GM12878 (cell line): ENCODE measurements around the gene GPBAR1. TPM values are rescaled to one million over a fixed set of nuclear protein-coding genes. Genes with fewer than 3 reads are reported as not detected.

Experiments used
- CREM ChIP-seq: IDR thresholded peaks from 2 replicates; pipeline ENCODE4 v1.6.1; 2014; ENCODE audit warnings: antibody characterized with exemption, low read depth
- CUX1 ChIP-seq: IDR thresholded peaks from 2 replicates; pipeline ENCODE4 v1.6.1; 2012; ENCODE audit warnings: improper control_type of control experiment, low read depth, low read length; ENCODE audit not compliant: insufficient replicate concordance
- EED ChIP-seq: sonication (generic); IDR thresholded peaks from 2 replicates; pipeline ENCODE4 v1.6.1; 2016; ENCODE audit warnings: antibody characterized with exemption, low read depth
- ETV6 ChIP-seq, 2 experiments: fragments of 450-650 bp in 1 of 2; IDR thresholded peaks in 1 of 2; conservative IDR thresholded peaks in 1 of 2; 2 replicates each; pipeline ENCODE4 v1.6.1; 2014; ENCODE audit warnings: antibody characterized with exemption in 1 of 2, borderline replicate concordance in 1 of 2, low read depth in 1 of 2, mild to moderate bottlenecking in 1 of 2, moderate library complexity in 1 of 2
- IKZF2 ChIP-seq, 2 experiments: fragments of 450-650 bp; IDR thresholded peaks; 2 replicates each; pipeline ENCODE4 v1.6.1; 2017; ENCODE audit warnings: mild to moderate bottlenecking in 2 of 2, moderate library complexity in 2 of 2
- KAT2A ChIP-seq: conservative IDR thresholded peaks from 2 replicates; pipeline ENCODE4 v1.6.1; 2011; ENCODE audit warnings: low read depth, low read length; ENCODE audit not compliant: control insufficient read depth
- POLR2A ChIP-seq: IDR thresholded peaks from 2 replicates; pipeline ENCODE4 v1.6.1; 2011; ENCODE audit warnings: low read depth, mild to moderate bottlenecking, low read length
- RAD21 ChIP-seq: IDR thresholded peaks from 2 replicates; pipeline ENCODE4 v1.6.1; 2011; ENCODE audit warnings: mild to moderate bottlenecking, low read depth, low read length, moderate library complexity; ENCODE audit not compliant: insufficient read depth
- SIX5 ChIP-seq: IDR thresholded peaks from 2 replicates; pipeline ENCODE4 v1.6.1; 2011; ENCODE audit warnings: mild to moderate bottlenecking, low read depth, low read length, moderate library complexity; ENCODE audit not compliant: severe bottlenecking
- SREBF2 ChIP-seq: IDR thresholded peaks from 2 replicates; pipeline ENCODE4 v1.6.1; 2012; ENCODE audit warnings: mild to moderate bottlenecking, low read length
- STAT1 ChIP-seq: fragments of 450-650 bp; conservative IDR thresholded peaks from 2 replicates; pipeline ENCODE4 v1.6.1; 2014; ENCODE audit warnings: antibody characterized with exemption, mild to moderate bottlenecking
- ZNF24 ChIP-seq: fragments of 450-650 bp; IDR thresholded peaks from 2 replicates; pipeline ENCODE4 v1.6.1; 2017; ENCODE audit warnings: antibody characterized with exemption, mild to moderate bottlenecking
- ZNF687 ChIP-seq: fragments of 450-650 bp; IDR thresholded peaks from 2 replicates; pipeline ENCODE4 v1.6.1; 2017; ENCODE audit warnings: mild to moderate bottlenecking, moderate library complexity
- polyA plus RNA-seq, 11 experiments: library from polyadenylated mRNA; depleted of rRNA in 4 of 11; unstranded in 6 of 11; stranded (reverse) in 5 of 11; fragments of >200 nt; fragmentation: Nextera tagmentation in 4 of 11; fragmentation: Illumina TruSeq in 1 of 11; extraction: Ambion mirVana in 4 of 11; extraction: Trizol in 1 of 11; gene quantifications; 1 replicate in 1 of 11; 2 replicates in 10 of 11; pipeline versions ENCODE4 v1.2.1 to v1.2.3, GENCODE V29; 2011 to 2016; ENCODE audit warnings: inconsistent platforms in 2 of 11, missing spikeins in 2 of 11, low read depth in 1 of 11
- total RNA-seq, 4 experiments: library from RNA; depleted of rRNA in 3 of 4; stranded (reverse); fragments of >200 nt in 3 of 4; fragmentation: Illumina TruSeq in 1 of 4; extraction: Trizol in 1 of 4; gene quantifications; 2 replicates each; pipeline versions ENCODE4 v1.2.1 to v1.2.3, GENCODE V29; 2013 to 2021
- TF ChIP-seq, protein P1 (sequence below): IDR thresholded peaks from 2 replicates; pipeline ENCODE4 v1.6.1; 2011; ENCODE audit warnings: low read depth, mild to moderate bottlenecking, low read length, moderate library complexity, borderline replicate concordance; ENCODE audit errors: extremely low read depth
- TF ChIP-seq, protein P2 (sequence below), 3 experiments: IDR thresholded peaks in 2 of 3; conservative IDR thresholded peaks in 1 of 3; 2 replicates each; pipeline ENCODE4 v1.5.1; 2011; ENCODE audit warnings: low read depth in 3 of 3, low read length in 3 of 3, mild to moderate bottlenecking in 3 of 3, control low read depth in 2 of 3, moderate library complexity in 2 of 3, inconsistent platforms in 1 of 3, mixed read lengths in 1 of 3; ENCODE audit not compliant: control insufficient read depth in 2 of 3, insufficient read depth in 1 of 3; ENCODE audit errors: extremely low read depth in 1 of 3

The GPBAR1 gene
- total and polyA plus RNA-seq, 10 of the 15 experiments (the other 5 are each of a cell fraction or from before 2014, with no cell fraction given), result 0.03 to 0.36 (median 0.11) TPM; not detected in 3

DNA sequence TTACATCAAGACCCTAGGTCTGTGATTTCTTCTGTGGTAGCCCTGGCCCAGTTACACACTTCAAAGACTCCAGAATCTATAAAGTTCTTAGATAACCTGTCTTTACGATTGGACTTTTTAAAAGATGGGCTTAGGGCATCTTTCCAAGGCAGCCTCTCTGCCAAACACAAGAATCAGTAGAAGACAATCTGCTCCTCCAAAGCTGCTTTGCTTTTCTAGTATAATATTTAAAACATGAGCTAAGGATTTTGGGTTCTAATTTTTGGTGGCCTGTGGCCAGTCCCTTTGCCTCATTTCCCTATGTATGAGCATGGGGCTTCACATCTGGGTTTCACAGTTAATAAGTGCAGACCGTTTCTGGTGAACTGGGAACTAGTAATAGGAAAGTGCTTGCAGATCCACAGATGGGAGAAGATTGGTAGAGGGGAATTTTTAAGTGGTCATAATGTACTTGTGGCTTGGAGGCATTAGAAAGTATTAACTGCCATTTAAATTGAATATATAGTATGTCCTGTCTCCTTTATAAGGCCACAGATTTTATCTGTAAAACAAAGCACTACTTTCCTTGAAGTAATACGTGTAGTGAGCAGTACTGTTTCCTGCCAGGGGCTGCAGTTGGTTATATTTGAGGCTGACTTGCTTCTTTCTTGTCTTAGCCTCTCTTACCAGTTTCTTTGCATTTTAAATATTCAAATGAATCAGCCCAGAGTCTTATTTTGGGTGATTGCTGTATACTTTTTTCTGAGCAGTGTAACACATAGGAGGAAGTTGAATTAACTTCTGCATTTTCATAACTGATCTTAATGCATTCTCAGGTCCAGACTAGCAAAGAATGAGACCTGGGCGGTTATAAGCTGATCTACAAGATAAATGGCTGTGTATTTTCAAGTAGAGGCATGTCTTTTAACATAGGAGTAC lies 42.3 kb upstream of the GPBAR1 start (continued):
- TF ChIP-seq RAD21 (0 out of 2 replicates have a peak, but pooled peaks have one; percentile 7), SREBF2 (no peak), CREM (no peak), CUX1 (no peak), SIX5 (no peak), EED (no peak), ZNF687 (no peak), KAT2A (no peak), IKZF2 (IDR thresholded peaks at IDR 0.05) (peak; percentile 40 to 45; a peak in 2 of 4 replicates), ETV6 (conservative IDR thresholded peaks at IDR 0.05 in 1 of 2, IDR thresholded peaks at IDR 0.05 in 1 of 2; ENCODE audit: borderline replicate concordance in 1 of 2, low read depth in 1 of 2) (peak in 1 of 2 experiments; percentile 29; a peak in 1 of 4 replicates), POLR2A (peak; percentile 26; the same call in 1 of the 2 replicates), STAT1 (no peak), ZNF24 (no peak)
- TF ChIP-seq, protein P1, sequence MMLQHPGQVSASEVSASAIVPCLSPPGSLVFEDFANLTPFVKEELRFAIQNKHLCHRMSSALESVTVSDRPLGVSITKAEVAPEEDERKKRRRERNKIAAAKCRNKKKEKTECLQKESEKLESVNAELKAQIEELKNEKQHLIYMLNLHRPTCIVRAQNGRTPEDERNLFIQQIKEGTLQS, result no peak
- TF ChIP-seq, protein P2, sequence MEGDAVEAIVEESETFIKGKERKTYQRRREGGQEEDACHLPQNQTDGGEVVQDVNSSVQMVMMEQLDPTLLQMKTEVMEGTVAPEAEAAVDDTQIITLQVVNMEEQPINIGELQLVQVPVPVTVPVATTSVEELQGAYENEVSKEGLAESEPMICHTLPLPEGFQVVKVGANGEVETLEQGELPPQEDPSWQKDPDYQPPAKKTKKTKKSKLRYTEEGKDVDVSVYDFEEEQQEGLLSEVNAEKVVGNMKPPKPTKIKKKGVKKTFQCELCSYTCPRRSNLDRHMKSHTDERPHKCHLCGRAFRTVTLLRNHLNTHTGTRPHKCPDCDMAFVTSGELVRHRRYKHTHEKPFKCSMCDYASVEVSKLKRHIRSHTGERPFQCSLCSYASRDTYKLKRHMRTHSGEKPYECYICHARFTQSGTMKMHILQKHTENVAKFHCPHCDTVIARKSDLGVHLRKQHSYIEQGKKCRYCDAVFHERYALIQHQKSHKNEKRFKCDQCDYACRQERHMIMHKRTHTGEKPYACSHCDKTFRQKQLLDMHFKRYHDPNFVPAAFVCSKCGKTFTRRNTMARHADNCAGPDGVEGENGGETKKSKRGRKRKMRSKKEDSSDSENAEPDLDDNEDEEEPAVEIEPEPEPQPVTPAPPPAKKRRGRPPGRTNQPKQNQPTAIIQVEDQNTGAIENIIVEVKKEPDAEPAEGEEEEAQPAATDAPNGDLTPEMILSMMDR (IDR thresholded peaks at IDR 0.05 in 2 of 3, conservative IDR thresholded peaks at IDR 0.05 in 1 of 3; ENCODE audit: control insufficient read depth in 2 of 3, extremely low read depth in 1 of 3, insufficient read depth in 1 of 3, low read depth in 3 of 3, low read length in 3 of 3), result no peak
